ENCODE results near the gene MOSMO.

Gene MOSMO

DNA sequence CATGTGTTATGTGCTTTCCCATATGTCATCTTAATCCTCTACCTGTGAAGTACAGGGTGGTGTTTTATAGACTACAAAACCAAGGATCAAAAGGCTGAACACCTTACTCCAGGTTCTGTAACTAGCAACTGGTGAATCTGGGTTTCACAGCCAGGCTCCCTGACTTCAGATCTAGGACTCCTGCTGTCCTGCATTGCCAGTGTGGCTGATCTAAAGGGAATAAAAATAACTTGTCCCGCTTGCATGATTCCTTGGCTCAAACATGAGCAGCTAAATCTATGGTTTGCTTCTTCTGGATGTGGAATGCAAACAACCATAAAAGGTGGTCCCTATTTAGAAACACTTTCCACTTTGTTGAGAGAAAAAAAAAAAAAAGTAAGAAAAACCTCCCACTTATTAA is 80.7 kb downstream of the MOSMO start:
- TF ChIP-seq, protein P1, sequence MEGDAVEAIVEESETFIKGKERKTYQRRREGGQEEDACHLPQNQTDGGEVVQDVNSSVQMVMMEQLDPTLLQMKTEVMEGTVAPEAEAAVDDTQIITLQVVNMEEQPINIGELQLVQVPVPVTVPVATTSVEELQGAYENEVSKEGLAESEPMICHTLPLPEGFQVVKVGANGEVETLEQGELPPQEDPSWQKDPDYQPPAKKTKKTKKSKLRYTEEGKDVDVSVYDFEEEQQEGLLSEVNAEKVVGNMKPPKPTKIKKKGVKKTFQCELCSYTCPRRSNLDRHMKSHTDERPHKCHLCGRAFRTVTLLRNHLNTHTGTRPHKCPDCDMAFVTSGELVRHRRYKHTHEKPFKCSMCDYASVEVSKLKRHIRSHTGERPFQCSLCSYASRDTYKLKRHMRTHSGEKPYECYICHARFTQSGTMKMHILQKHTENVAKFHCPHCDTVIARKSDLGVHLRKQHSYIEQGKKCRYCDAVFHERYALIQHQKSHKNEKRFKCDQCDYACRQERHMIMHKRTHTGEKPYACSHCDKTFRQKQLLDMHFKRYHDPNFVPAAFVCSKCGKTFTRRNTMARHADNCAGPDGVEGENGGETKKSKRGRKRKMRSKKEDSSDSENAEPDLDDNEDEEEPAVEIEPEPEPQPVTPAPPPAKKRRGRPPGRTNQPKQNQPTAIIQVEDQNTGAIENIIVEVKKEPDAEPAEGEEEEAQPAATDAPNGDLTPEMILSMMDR (IDR thresholded peaks at IDR 0.05; ENCODE audit: low read length, missing control alignments), result no peak
- no peak overlapping the region for H3K4me3 ChIP-seq (replicated peaks; ENCODE audit: low read depth, low read length)
- DNase-seq (ENCODE audit: low read depth), result no peak

DNA sequence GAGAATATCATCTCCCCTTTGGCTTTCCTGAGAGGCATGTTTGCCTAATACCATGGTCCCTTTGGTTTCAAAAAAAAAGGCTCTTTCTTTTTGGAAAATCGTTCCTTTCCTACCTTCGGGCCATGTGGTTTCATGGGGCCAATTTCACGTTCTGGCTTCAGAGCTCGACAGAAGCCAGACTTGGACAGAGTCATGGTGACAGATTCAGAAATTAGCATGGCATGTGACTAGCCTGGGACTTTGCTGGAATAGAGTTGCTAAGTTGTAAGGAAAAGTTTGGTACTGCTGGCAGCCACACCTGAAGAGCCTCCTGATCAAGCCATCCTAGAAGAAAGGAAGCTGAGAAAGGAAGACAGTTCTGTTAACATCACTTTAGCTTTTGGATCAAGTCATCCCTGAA is 82.0 kb downstream of the MOSMO start:
- TF ChIP-seq, protein P1 (IDR thresholded peaks at IDR 0.05; ENCODE audit: low read length, missing control alignments), result no peak
- no peak overlapping the region for H3K4me3 ChIP-seq (replicated peaks; ENCODE audit: low read depth, low read length)
- DNase-seq (ENCODE audit: low read depth), result no peak

DNA sequence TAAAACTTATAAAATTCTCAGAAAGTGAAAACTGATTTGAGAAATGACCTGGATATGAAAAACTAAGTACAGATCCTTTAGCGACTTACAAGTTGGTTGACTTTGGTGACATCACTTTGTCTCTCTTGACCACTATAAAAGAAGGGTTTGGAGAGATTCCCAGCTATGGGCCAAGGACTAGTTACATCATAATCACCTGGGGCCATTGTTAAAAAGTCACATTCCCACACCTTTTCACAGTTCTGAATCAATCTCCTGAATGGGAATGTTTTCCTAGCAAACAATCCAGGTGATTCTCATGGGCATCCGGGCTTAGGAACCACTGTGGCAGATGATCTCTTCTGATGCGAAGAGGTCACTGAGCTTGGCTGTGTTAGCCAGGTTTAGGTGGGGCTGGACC is 83.8 kb downstream of the MOSMO start:
- no peak for DNase-seq (ENCODE audit: low read depth)
- no peak overlapping the region for H3K4me3 ChIP-seq (replicated peaks; ENCODE audit: low read depth, low read length)
- TF ChIP-seq, protein P1 (IDR thresholded peaks at IDR 0.05; ENCODE audit: low read length, missing control alignments), result no peak

DNA sequence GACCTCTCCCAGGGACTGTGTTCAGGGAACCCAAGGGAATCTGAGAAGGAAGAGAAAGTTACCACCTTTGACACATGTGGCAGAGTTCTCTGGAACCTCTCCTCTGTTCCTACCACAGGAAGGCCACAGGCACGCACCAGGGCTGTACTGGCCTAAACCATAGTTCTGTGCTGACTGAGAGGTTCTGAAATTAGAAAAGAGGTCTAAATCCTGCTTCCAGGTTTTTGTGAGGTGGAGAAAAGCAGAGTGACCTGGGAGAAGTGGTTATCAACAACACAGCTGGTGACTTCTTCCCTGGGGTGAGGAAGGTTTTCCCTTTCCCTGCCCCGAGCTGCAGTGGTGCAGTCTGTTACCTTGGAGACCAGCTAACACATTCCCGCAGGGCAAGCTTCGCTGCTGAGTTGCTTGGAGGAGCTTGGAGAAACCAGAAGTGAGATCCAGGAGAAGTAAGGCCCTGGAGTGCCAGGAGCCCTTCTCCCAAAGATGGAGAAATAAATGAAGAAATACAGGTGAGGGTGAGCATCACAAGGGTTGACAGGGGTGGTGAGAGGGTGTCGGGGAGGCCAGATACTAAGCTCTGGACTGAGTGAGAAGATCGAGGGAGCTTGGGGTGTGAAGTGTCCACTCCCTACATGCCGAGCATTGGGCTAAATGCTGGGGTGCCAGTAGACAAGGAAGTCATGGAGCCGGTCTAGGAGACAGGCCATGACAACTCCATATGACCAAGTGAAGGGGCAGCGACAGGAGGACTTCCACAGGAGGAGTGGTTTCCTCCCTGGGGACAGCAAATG is 84.4 kb downstream of the MOSMO start, which contains the start of gene VWA3A:
Gene VWA3A (plus strand): TSS at position 399 of the 791 bp plus-strand sequence. CDS start 97 bp downstream, at position 496.
- TF ChIP-seq, protein P1 (IDR thresholded peaks at IDR 0.05; ENCODE audit: low read length, missing control alignments), result no peak
- DNase-seq (ENCODE audit: low read depth), result peak; percentile 56
- H3K4me3 ChIP-seq (replicated peaks; ENCODE audit: low read depth, low read length), result no peak within 1 kb of the TSS

DNA sequence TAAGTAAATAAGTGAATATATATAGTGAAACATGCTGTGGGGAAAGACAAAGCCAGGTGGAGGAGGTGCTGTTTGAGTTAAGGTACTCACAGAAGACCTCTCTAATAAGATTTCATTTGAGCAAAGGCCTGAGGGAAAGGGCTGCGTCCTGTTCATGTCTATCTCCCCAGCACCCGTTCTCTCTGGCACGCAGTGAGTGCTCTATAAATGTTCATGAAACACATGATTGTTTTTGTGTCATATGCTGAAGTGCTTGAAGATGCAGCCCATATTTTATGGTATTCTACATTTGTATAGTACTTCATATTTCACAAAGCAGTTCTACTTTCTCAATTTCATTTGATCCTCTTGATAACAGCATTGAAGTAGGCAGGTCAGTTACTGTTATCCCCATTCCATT is 85.4 kb downstream of the MOSMO start:
- no peak for DNase-seq (ENCODE audit: low read depth)
- TF ChIP-seq, protein P1 (IDR thresholded peaks at IDR 0.05; ENCODE audit: low read length, missing control alignments), result no peak
- H3K4me3 ChIP-seq (replicated peaks; ENCODE audit: low read depth, low read length), result no peak overlapping the region

DNA sequence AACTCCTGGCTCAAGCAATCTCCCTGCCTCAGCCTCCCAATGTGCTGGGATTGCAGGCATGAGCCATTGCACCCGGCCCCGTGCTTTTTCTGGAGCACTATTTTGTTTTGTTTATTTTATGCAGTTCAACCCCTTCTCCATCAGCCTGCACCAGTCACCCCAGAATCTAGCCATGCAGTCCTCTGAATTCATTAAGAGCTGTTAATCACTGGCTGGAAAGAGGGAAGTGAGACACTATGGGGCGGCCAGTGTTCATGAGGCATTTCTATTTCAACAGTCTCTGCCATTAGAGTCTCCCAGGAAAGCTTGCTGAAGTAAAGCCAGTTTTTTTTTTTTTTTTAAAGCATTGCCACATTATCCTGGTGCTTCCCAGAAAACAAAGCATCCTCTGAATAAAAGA is 86.1 kb downstream of the MOSMO start:
- no peak overlapping the region for H3K4me3 ChIP-seq (replicated peaks; ENCODE audit: low read depth, low read length)
- TF ChIP-seq, protein P1 (IDR thresholded peaks at IDR 0.05; ENCODE audit: low read length, missing control alignments), result no peak
- no peak for DNase-seq (ENCODE audit: low read depth)
